Peyer's patch (tissue), 4 donors: ENCODE measurements around the gene RPS21. TPM values are rescaled to one million over a fixed set of nuclear protein-coding genes. Genes with fewer than 3 reads are reported as not detected.

Experiments used
- DNase-seq, 3 donors: peaks; one replicate each; pipeline ENCODE4 v3.0.0-alpha.2; 2017 to 2019
- H3K27ac ChIP-seq, 4 donors: fragments of 200-600 bp; sonication (generic); one replicate each; pipeline ENCODE4 v1.5.1; 2016 to 2019
- H3K27me3 ChIP-seq, 2 donors: fragments of 200-600 bp; sonication (generic); one replicate each; pipeline ENCODE4 v1.5.1; 2019
- H3K36me3 ChIP-seq, 3 donors: fragments of 200-600 bp; sonication (generic); one replicate each; pipeline ENCODE4 v1.5.1; 2016 to 2019
- H3K4me1 ChIP-seq, 4 donors: fragments of 200-600 bp; sonication (generic); one replicate each; pipeline ENCODE4 v1.5.1; 2016 to 2019
- H3K4me3 ChIP-seq, 4 donors: fragments of 200-600 bp; sonication (generic); 1 replicate in 3 of 4; 2 replicates in 1 of 4; pipeline ENCODE4 v1.5.1; 2016 to 2019; ENCODE audit warnings: mild to moderate bottlenecking in 1 of 4
- H3K9me3 ChIP-seq, 4 donors: fragments of 200-600 bp; sonication (generic); one replicate each; pipeline ENCODE4 v1.5.1; 2016 to 2019; ENCODE audit warnings: mild to moderate bottlenecking in 1 of 4
- CTCF ChIP-seq, 6 experiments: fragments of 450-650 bp in 4 of 6; fragments of 200-600 bp in 2 of 6; sonication (generic) in 1 of 6; IDR thresholded peaks; one replicate each; pipeline ENCODE4 v1.5.1; 2017 to 2019; ENCODE audit warnings: antibody characterized with exemption in 6 of 6, mild to moderate bottlenecking in 3 of 6, moderate library complexity in 1 of 6
- POLR2A ChIP-seq, 2 donors: fragments of 450-650 bp; IDR thresholded peaks; one replicate each; pipeline ENCODE4 v1.5.1; 2017; ENCODE audit warnings: antibody characterized with exemption in 2 of 2, mild to moderate bottlenecking in 2 of 2, moderate library complexity in 2 of 2
- total RNA-seq, 4 donors: library from RNA; depleted of rRNA; stranded (reverse); fragments of >200 nt; gene quantifications; one replicate each; pipeline ENCODE4 v1.1.0, GENCODE V29; 2016

The RPS21 gene
- total RNA-seq, 4 donors from 2014 or later = 507 to 769 (median 622) TPM

GRCh38 chr20:62367633-62368391 is 19.1 kb upstream of the RPS21 start:
- H3K27me3 ChIP-seq = peaks cover 0 to 15% of the 10 kb centered on the region in 2 donors
- H3K4me3 ChIP-seq = peak overlapping the region; percentile 43 to 87 (median 73)
- H3K9me3 ChIP-seq = no peaks in the 10 kb centered on the region
- no peak for TF ChIP-seq CTCF (IDR thresholded peaks at IDR 0.05)
- no peak for TF ChIP-seq POLR2A (IDR thresholded peaks at IDR 0.05)
- DNase-seq = peak in 1 of 3 donors; percentile 51
- H3K36me3 ChIP-seq = no peaks in the 10 kb centered on the region
- H3K27ac ChIP-seq = peak overlapping the region; percentile 41 to 80 (median 76)
- peaks cover 3 to 59% (median 32%) of the 10 kb centered on the region in 4 donors for H3K4me1 ChIP-seq

DNA sequence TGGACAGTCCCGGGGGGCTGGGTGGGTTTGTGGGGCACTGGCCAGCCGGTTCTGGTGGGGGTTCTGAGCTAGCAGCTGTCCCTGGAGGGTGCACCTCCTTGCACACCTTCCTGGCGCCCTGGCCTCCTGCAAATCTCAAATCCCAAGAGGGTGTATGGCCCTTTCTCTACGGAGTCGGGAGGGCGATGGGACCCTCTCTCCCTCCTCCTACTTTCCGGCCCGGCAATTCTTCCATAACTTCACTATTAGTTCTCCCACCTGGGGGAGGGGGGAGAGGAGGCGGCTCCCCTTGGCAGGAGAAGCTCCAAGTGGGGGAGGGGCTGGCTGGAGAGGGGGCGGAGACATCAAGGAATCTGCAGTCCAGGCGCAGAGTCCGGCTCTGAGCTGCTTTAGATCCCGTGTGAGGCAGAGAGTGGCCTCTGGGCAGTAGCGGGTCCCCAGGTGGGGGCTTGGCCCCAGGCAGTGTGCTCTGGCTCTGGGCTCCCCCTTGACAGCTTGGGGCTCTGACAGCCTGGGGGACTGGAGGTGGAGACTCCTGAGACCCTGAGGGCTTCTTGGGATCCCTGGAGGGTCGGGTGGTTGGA is 18.4 kb upstream of the RPS21 start:
- TF ChIP-seq POLR2A (IDR thresholded peaks at IDR 0.05) = no peak
- no peak for TF ChIP-seq CTCF (IDR thresholded peaks at IDR 0.05)
- H3K4me1 ChIP-seq = peaks cover 3 to 57% (median 32%) of the 10 kb centered on the region in 4 donors
- no peak for DNase-seq

GRCh38 chr20:62368976-62369814 is 17.7 kb upstream of the RPS21 start:
- Histone ChIP-seq H3K27ac (peak overlapping the region in 3 of 4 donors; percentile 60 to 80 (median 78)), H3K9me3 (no peaks in the 10 kb centered on the region), H3K36me3 (no peaks in the 10 kb centered on the region), H3K4me3 (peak overlapping the region in 3 of 4 donors; percentile 68 to 87 (median 78)), H3K27me3 (peaks cover 0 to 15% of the 10 kb centered on the region in 2 donors), H3K4me1 (peaks cover 3 to 51% (median 32%) of the 10 kb centered on the region in 4 donors)
- DNase-seq = no peak
- TF ChIP-seq CTCF (IDR thresholded peaks at IDR 0.05) (peak in 2 of 6 experiments; percentile 7 to 21), POLR2A (IDR thresholded peaks at IDR 0.05) (no peak)

More for the DNA sequence above, 18.4 kb upstream of the RPS21 start:
- Histone ChIP-seq H3K36me3 (no peaks in the 10 kb centered on the region), H3K27ac (peak overlapping the region in 3 of 4 donors; percentile 74 to 80 (median 78)), H3K27me3 (peaks cover 0 to 15% of the 10 kb centered on the region in 2 donors), H3K4me3 (peak overlapping the region in 3 of 4 donors; percentile 68 to 87 (median 78)), H3K9me3 (no peaks in the 10 kb centered on the region)

- TF ChIP-seq POLR2A (IDR thresholded peaks at IDR 0.05) (no peak), CTCF (IDR thresholded peaks at IDR 0.05) (no peak)
- Histone ChIP-seq H3K9me3 (no peaks in the 10 kb centered on the region), H3K4me1 (peaks cover 3 to 51% (median 32%) of the 10 kb centered on the region in 4 donors), H3K27me3 (peaks cover 0 to 15% of the 10 kb centered on the region in 2 donors), H3K27ac (peak overlapping the region in 3 of 4 donors; percentile 31 to 78 (median 60)), H3K36me3 (no peaks in the 10 kb centered on the region), H3K4me3 (no peak overlapping the region)
- DNase-seq = no peak
These were observed 17.1 kb upstream of the RPS21 start for GRCh38 chr20:62369815-62370114.

DNA sequence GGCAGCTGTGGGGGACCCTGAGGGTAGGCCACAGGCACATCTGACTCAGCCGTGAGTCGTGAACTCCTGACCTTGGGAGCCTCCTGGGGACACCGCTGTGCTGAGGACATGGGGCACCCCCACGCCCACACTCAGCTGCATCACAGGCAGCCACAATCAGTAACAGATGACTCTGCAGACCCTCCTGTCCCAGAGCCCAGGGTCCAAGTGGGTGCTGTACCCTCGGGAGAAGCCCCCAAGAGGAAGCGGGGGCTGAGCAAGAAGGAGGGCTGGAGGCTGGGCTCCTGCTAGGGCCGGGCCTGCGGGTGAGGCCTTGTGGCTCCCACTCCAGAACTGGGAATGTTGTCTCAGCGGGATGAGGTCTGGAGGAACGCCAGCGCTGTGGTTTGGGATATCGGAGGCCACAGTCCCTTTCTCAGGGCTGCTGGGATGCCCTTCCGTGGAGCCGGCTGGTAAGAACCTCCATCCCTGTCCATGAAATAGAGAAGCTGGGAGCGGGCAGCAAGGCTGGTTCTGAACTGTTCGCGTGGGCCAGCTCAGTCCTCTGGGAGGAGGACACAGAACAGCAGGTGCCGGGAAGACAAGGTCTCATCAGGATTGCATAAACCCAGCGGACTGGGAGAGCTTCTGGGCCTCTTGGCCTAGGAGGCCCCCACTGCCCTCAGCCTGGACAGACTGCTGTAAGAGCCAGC is 16.6 kb upstream of the RPS21 start:
- Histone ChIP-seq H3K9me3 (no peaks in the 10 kb centered on the region), H3K27ac (peak overlapping the region in 3 of 4 donors; percentile 31 to 78 (median 60)), H3K36me3 (no peaks in the 10 kb centered on the region), H3K27me3 (peaks cover 0 to 15% of the 10 kb centered on the region in 2 donors), H3K4me1 (peaks cover 3 to 56% (median 32%) of the 10 kb centered on the region in 4 donors), H3K4me3 (no peak overlapping the region)
- TF ChIP-seq CTCF (IDR thresholded peaks at IDR 0.05) (no peak), POLR2A (IDR thresholded peaks at IDR 0.05) (no peak)
- no peak for DNase-seq
